Stimulated activated CD8-positive, alpha-beta memory T cell treated with anti-CD3 and anti-CD28 coated beads, Interleukin-15, amount 100 ng/mL, for 1 hour (primary cell): ENCODE results near the gene CDC23.
"Not testable (repeated sequence)": the region's sequence is repeated elsewhere in the genome, so short reads cannot be mapped to it uniquely, and the experiment has no call there.

ENCODE experiments used
- DNase-seq: peaks from one replicate; pipeline ENCODE4 v3.0.0-alpha.2; 2020; ENCODE audit warnings: low read depth

Gene CDC23

GRCh38 chr5:138216799-138217198 lies 3.7 kb upstream of the CDC23 start:
- no peak for DNase-seq

- DNase-seq, result no peak
These were observed 329 bp downstream of the CDC23 start for GRCh38 chr5:138212828-138213160.

- no peak for DNase-seq
These were observed 2.1 kb downstream of the CDC23 start for GRCh38 chr5:138210985-138211384.

GRCh38 chr5:138193859-138194258 lies 19.3 kb downstream of the CDC23 start:
- not testable (repeated sequence) for DNase-seq

- no peak for DNase-seq
These were observed 20.3 kb downstream of the CDC23 start for GRCh38 chr5:138192826-138193225.

- DNase-seq, result no peak
These were observed 24.5 kb downstream of the CDC23 start for GRCh38 chr5:138188626-138189025.

GRCh38 chr5:138186002-138186447 lies 27.1 kb downstream of the CDC23 start:
- DNase-seq, result no peak

GRCh38 chr5:138182808-138183207 lies 30.3 kb downstream of the CDC23 start:
- no peak for DNase-seq

- no peak for DNase-seq
These were observed 32.3 kb downstream of the CDC23 start for GRCh38 chr5:138180841-138181240.

GRCh38 chr5:138180183-138180782 lies 32.8 kb downstream of the CDC23 start:
- no peak for DNase-seq

- DNase-seq, result no peak
These were observed 33.8 kb downstream of the CDC23 start for GRCh38 chr5:138179277-138179857.

GRCh38 chr5:138178516-138179276 lies 34.4 kb downstream of the CDC23 start, which contains the start of the genes BRD8 and KIF20A:
Gene BRD8, minus strand, starts transcription at chr5:138178630. Its CDS starts 16 bp downstream, at chr5:138178614.
Gene KIF20A, plus strand, starts transcription at chr5:138179112. Its CDS starts 569 bp downstream, at chr5:138179681.
- peak; percentile 83 for DNase-seq

GRCh38 chr5:138177941-138178515 lies 35.1 kb downstream of the CDC23 start:
- DNase-seq, result no peak

GRCh38 chr5:138170299-138170698 lies 42.8 kb downstream of the CDC23 start:
- DNase-seq, result no peak

- DNase-seq, result no peak
These were observed 44.0 kb downstream of the CDC23 start for GRCh38 chr5:138169124-138169523.

GRCh38 chr5:138163721-138164120 lies 49.4 kb downstream of the CDC23 start:
- DNase-seq, result no peak

GRCh38 chr5:138160706-138161105 lies 52.4 kb downstream of the CDC23 start:
- DNase-seq, result no peak

GRCh38 chr5:138159666-138160065 lies 53.5 kb downstream of the CDC23 start:
- no peak for DNase-seq

GRCh38 chr5:138157626-138158025 lies 55.5 kb downstream of the CDC23 start:
- DNase-seq, result no peak

GRCh38 chr5:138155977-138156376 lies 57.1 kb downstream of the CDC23 start:
- DNase-seq, result not testable (repeated sequence)

- no peak for DNase-seq
These were observed 63.6 kb downstream of the CDC23 start for GRCh38 chr5:138149530-138149929.

GRCh38 chr5:138148811-138149210 lies 64.3 kb downstream of the CDC23 start:
- no peak for DNase-seq

GRCh38 chr5:138143578-138143977 lies 69.5 kb downstream of the CDC23 start:
- DNase-seq, result not testable (repeated sequence)
